Measurements from ENCODE around the gene LYSMD1. TPM values are rescaled to one million over a fixed set of nuclear protein-coding genes. Genes with fewer than 3 reads are reported as not detected.
A peak's percentile ranks its signal among the peaks of the same experiment; 100 is the strongest.
"Not testable (repeated sequence)": the region's sequence is repeated elsewhere in the genome, so short reads cannot be mapped to it uniquely, and the experiment has no call there.

Gene LYSMD1
- total and polyA plus RNA-seq, 4 donors = 4.9 to 12.7 (median 5.2) TPM

DNA sequence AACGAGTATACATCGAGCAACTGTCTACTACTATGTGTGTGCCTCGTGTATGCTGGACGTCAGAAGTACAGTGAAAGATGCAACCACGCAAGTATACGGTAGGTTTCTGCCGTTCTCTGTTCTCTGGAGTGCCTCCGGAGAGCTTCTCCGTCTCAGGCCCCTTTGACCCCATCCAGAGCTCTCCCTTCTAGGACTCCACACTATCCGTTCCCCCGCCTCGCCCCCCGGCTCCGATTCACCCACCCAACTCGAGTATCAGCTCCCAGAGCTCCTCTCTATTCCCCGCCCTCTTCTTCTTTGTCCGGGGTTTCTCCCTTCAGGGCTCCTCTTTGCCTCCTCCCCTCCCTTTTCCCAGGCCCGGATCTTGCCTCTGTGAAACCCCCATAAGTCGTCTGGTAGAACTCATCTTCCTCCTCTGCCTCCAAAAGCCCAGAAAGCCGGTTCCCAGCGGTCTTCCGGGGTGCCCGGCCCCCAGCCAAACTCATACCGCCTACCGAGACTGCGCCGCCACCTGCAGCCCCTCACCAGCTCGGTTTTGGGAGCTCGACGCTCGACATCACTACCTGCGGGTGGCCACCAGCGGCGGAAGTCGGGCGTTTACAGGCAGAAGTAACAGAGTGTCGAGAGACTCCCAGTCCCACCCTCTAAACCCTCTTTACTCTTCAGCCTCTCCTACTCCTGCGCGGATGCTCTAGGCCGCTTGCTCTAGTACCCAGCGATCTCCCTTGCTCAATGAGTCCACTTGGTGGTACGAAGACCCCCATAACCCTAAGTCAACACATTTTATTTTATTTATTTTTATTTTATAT, 24.1 kb upstream of the LYSMD1 start, which contains the start of gene VPS72:
TSS of gene VPS72 (minus strand) at position 561 of the 809 bp plus-strand sequence. CDS start at position 485, 76 bp downstream.
- H3K27ac ChIP-seq (ENCODE audit: low read depth in 1 of 2, low read length in 1 of 2) = peak within 1 kb of the TSS; percentile 63 to 90
- peak; percentile 97 for ATAC-seq (ENCODE audit: insufficient read depth, low FRiP score)
- 0% methylated on average over 42 of the region's 42 CpGs for WGBS, 2 donors

DNA sequence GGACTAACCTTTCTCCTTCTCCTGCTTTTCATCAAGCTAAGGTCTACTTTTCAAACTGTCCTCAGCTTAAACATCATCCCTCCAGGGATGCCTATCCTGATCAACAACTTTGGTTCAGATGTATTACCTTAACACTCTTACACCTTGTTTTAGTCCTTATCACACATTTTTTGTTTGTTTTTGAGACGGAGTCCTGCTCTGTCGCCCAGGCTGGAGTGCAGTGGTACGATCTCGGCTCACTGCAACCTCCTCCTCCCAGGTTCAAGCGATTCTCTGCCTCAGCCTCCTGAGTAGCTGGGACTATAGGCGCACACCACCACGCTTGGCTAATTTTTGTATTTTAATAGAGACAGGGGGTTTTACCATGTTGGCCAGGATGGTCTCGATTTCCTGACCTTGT, 23.0 kb upstream of the LYSMD1 start:
- ATAC-seq (ENCODE audit: insufficient read depth, low FRiP score); DNase-seq; H3K27ac ChIP-seq (ENCODE audit: low read depth in 1 of 2, low read length in 1 of 2); H3K4me3 ChIP-seq; H3K27me3 ChIP-seq (ENCODE audit: control insufficient read depth in 3 of 3, insufficient read depth in 3 of 3, low read length in 2 of 3); H3K9me3 ChIP-seq (ENCODE audit: control insufficient read depth in 4 of 4, insufficient read depth in 3 of 4, low read length in 3 of 4); H3K9ac ChIP-seq (ENCODE audit: insufficient read depth in 1 of 2, low read length in 2 of 2): not testable (repeated sequence)
- 71 to 84% methylated on average over 8 of the region's 8 CpGs for WGBS, 2 donors
- peaks cover 7 to 18% (median 8%) of the 10 kb centered on the region in 4 donors for H3K36me3 ChIP-seq (ENCODE audit: control insufficient read depth in 4 of 4, insufficient read depth in 4 of 4, low read length in 4 of 4)
- H3K4me1 ChIP-seq (ENCODE audit: control insufficient read depth in 5 of 5, insufficient read depth in 5 of 5, low read length in 5 of 5) = peaks cover 1 to 14% (median 5%) of the 10 kb centered on the region in 5 donors

More for the DNA sequence above, 24.1 kb upstream of the LYSMD1 start, which contains the start of gene VPS72:
- DNase-seq = peak; percentile 89 to 95 (median 94)
- no peaks in the 10 kb centered on the region for H3K9me3 ChIP-seq (ENCODE audit: control insufficient read depth in 4 of 4, insufficient read depth in 3 of 4, low read length in 3 of 4)
- no peaks in the 10 kb centered on the region for H3K27me3 ChIP-seq (ENCODE audit: control insufficient read depth in 3 of 3, insufficient read depth in 3 of 3, low read length in 2 of 3)
- H3K9ac ChIP-seq (ENCODE audit: insufficient read depth in 1 of 2, low read length in 2 of 2) = peak within 1 kb of the TSS; percentile 71 to 92
- peaks cover 0 to 10% (median 4%) of the 10 kb centered on the region in 4 donors for H3K36me3 ChIP-seq (ENCODE audit: control insufficient read depth in 4 of 4, insufficient read depth in 4 of 4, low read length in 4 of 4)
- TF ChIP-seq, protein P1, sequence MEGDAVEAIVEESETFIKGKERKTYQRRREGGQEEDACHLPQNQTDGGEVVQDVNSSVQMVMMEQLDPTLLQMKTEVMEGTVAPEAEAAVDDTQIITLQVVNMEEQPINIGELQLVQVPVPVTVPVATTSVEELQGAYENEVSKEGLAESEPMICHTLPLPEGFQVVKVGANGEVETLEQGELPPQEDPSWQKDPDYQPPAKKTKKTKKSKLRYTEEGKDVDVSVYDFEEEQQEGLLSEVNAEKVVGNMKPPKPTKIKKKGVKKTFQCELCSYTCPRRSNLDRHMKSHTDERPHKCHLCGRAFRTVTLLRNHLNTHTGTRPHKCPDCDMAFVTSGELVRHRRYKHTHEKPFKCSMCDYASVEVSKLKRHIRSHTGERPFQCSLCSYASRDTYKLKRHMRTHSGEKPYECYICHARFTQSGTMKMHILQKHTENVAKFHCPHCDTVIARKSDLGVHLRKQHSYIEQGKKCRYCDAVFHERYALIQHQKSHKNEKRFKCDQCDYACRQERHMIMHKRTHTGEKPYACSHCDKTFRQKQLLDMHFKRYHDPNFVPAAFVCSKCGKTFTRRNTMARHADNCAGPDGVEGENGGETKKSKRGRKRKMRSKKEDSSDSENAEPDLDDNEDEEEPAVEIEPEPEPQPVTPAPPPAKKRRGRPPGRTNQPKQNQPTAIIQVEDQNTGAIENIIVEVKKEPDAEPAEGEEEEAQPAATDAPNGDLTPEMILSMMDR (IDR thresholded peaks at IDR 0.05; ENCODE audit: control extremely low read depth, extremely low read depth) = peak; percentile 19
- H3K4me1 ChIP-seq (ENCODE audit: control insufficient read depth in 5 of 5, insufficient read depth in 5 of 5, low read length in 5 of 5) = peaks cover 1 to 14% (median 5%) of the 10 kb centered on the region in 5 donors
- H3K4me3 ChIP-seq = peak within 1 kb of the TSS; percentile 95

DNA sequence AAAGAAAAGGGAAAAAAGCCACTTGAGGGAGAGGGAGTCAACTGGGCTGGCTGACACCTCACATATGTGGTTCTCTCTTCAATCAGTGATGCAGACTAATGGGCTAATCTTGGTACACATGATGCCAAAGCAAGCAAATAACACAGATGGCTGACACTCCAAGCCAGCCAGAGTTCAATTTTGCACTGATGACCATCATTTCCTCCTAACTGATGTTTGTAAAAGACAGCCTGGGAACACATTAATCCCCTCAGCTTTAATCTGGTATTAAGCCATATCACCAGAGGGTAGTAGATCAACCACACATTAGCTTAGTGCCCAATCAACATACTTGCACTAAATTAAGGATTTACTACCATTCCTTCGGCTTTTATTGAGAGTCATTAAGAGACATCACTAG, 21.5 kb upstream of the LYSMD1 start:
- Histone ChIP-seq H3K27me3 (ENCODE audit: control insufficient read depth in 3 of 3, insufficient read depth in 3 of 3, low read length in 2 of 3) (no peaks in the 10 kb centered on the region), H3K4me3 (no peak overlapping the region), H3K36me3 (ENCODE audit: control insufficient read depth in 4 of 4, insufficient read depth in 4 of 4, low read length in 4 of 4) (peaks cover 12 to 23% (median 17%) of the 10 kb centered on the region in 4 donors), H3K9me3 (ENCODE audit: control insufficient read depth in 4 of 4, insufficient read depth in 3 of 4, low read length in 3 of 4) (no peaks in the 10 kb centered on the region), H3K4me1 (ENCODE audit: control insufficient read depth in 5 of 5, insufficient read depth in 5 of 5, low read length in 5 of 5) (peaks cover 1 to 14% (median 5%) of the 10 kb centered on the region in 5 donors), H3K9ac (ENCODE audit: insufficient read depth in 1 of 2, low read length in 2 of 2) (no peak overlapping the region), H3K27ac (ENCODE audit: low read depth in 1 of 2, low read length in 1 of 2) (no peak overlapping the region)
- WGBS, 2 donors = 92 to 96% methylated on average over 1 of the region's 1 CpG
- TF ChIP-seq, protein P1 (IDR thresholded peaks at IDR 0.05; ENCODE audit: control extremely low read depth, extremely low read depth) = no peak
- no peak for ATAC-seq (ENCODE audit: insufficient read depth, low FRiP score)
- no peak for DNase-seq

DNA sequence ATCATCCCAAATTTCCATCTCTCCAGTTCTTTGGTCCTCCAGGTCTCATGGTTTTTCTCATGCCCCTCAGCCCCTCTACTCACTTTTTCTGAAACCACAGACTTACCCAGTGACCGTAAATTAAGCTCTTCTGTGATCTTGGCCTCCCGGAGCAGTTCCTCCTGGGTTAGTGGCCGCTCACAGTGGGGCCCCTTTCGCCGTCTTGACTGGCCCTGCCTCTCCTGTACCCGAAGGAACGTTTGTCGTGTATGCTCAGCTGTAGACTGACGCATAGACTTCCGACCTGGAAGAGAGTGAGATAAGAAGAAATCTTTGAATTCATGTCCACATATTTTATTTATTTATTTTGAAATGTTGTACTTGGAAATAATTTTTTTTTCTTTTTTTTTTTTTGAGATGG, 18.5 kb upstream of the LYSMD1 start:
- Histone ChIP-seq H3K4me3 (no peak overlapping the region), H3K9me3 (ENCODE audit: control insufficient read depth in 4 of 4, insufficient read depth in 3 of 4, low read length in 3 of 4) (no peaks in the 10 kb centered on the region), H3K9ac (ENCODE audit: insufficient read depth in 1 of 2, low read length in 2 of 2) (no peak overlapping the region), H3K4me1 (ENCODE audit: control insufficient read depth in 5 of 5, insufficient read depth in 5 of 5, low read length in 5 of 5) (peaks cover 1 to 12% (median 5%) of the 10 kb centered on the region in 5 donors), H3K27me3 (ENCODE audit: control insufficient read depth in 3 of 3, insufficient read depth in 3 of 3, low read length in 2 of 3) (no peaks in the 10 kb centered on the region), H3K36me3 (ENCODE audit: control insufficient read depth in 4 of 4, insufficient read depth in 4 of 4, low read length in 4 of 4) (peaks cover 12 to 34% (median 30%) of the 10 kb centered on the region in 4 donors), H3K27ac (ENCODE audit: low read depth in 1 of 2, low read length in 1 of 2) (no peak overlapping the region)
- TF ChIP-seq, protein P1 (IDR thresholded peaks at IDR 0.05; ENCODE audit: control extremely low read depth, extremely low read depth) = no peak
- no peak for DNase-seq
- WGBS, 2 donors = 96 to 99% methylated on average over 10 of the region's 10 CpGs
- no peak for ATAC-seq (ENCODE audit: insufficient read depth, low FRiP score)

All from lung (tissue), 12 donors.